ENCODE measurements around the gene FAM169A.
A peak's percentile ranks its signal among the peaks of the same experiment; 100 is the strongest.
"Not testable (repeated sequence)": the region's sequence is repeated elsewhere in the genome, so short reads cannot be mapped to it uniquely, and the experiment has no call there.

Gene FAM169A

GRCh38 chr5:74791669-74792068 is 74.5 kb downstream of the FAM169A start:
- DNase-seq: not testable (repeated sequence)

- DNase-seq: no peak
These were observed 78.8 kb downstream of the FAM169A start for GRCh38 chr5:74787424-74787823.

- DNase-seq: no peak
These were observed 79.3 kb downstream of the FAM169A start for GRCh38 chr5:74786851-74787250.

GRCh38 chr5:74778609-74779008 is 87.6 kb downstream of the FAM169A start:
- DNase-seq: no peak

GRCh38 chr5:74772359-74772758 is 93.8 kb downstream of the FAM169A start:
- DNase-seq: no peak

- DNase-seq: peak in 1 of 2 donors; percentile 10
These were observed 98.6 kb downstream of the FAM169A start for GRCh38 chr5:74767579-74767913.

GRCh38 chr5:74766849-74767578 is 99.2 kb downstream of the FAM169A start, which contains the start of the genes GFM2 and NSA2:
TSS of gene GFM2 (minus strand) at chr5:74767117. CDS start at chr5:74763742, 3,375 bp downstream.
TSS of gene NSA2 (plus strand) at chr5:74767249. CDS start at chr5:74767361, 112 bp downstream.
- peak; percentile 93 to 94 for DNase-seq

GRCh38 chr5:74766418-74766848 is 99.8 kb downstream of the FAM169A start:
- DNase-seq: peak in 1 of 2 donors; percentile 27

- no peak for DNase-seq
These were observed 100.3 kb downstream of the FAM169A start for GRCh38 chr5:74765929-74766328.

- no peak for DNase-seq
These were observed 101.0 kb downstream of the FAM169A start for GRCh38 chr5:74765201-74765600.

GRCh38 chr5:74763504-74763903 is 102.7 kb downstream of the FAM169A start:
- DNase-seq: no peak

GRCh38 chr5:74762599-74762998 is 103.6 kb downstream of the FAM169A start:
- peak in 1 of 2 donors; percentile 32 for DNase-seq

GRCh38 chr5:74761241-74761640 is 104.9 kb downstream of the FAM169A start:
- DNase-seq: no peak

GRCh38 chr5:74748742-74749141 is 117.4 kb downstream of the FAM169A start:
- not testable (repeated sequence) for DNase-seq

- no peak for DNase-seq
These were observed 127.8 kb downstream of the FAM169A start for GRCh38 chr5:74738406-74738805.

- no peak for DNase-seq
These were observed 129.4 kb downstream of the FAM169A start for GRCh38 chr5:74736759-74737158.

Measured in stimulated activated CD4-positive, alpha-beta T cell treated with anti-CD3 and anti-CD28 coated beads, Interleukin-2, amount 100 ng/mL, for 24 hours (primary cell).